Activated naive CD4-positive, alpha-beta T cell (primary cell): Measurements from ENCODE around the gene BAIAP3.
"Not testable (repeated sequence)": the region's sequence is repeated elsewhere in the genome, so short reads cannot be mapped to it uniquely, and the experiment has no call there.

Source experiments
- DNase-seq, 4 experiments: peaks; one replicate each; lab custom pipeline; 2025; lab: John Stamatoyannopoulos, UW

Gene BAIAP3

GRCh38 chr16:1316033-1316405 is 17.4 kb upstream of the BAIAP3 start:
- no peak for DNase-seq

DNA sequence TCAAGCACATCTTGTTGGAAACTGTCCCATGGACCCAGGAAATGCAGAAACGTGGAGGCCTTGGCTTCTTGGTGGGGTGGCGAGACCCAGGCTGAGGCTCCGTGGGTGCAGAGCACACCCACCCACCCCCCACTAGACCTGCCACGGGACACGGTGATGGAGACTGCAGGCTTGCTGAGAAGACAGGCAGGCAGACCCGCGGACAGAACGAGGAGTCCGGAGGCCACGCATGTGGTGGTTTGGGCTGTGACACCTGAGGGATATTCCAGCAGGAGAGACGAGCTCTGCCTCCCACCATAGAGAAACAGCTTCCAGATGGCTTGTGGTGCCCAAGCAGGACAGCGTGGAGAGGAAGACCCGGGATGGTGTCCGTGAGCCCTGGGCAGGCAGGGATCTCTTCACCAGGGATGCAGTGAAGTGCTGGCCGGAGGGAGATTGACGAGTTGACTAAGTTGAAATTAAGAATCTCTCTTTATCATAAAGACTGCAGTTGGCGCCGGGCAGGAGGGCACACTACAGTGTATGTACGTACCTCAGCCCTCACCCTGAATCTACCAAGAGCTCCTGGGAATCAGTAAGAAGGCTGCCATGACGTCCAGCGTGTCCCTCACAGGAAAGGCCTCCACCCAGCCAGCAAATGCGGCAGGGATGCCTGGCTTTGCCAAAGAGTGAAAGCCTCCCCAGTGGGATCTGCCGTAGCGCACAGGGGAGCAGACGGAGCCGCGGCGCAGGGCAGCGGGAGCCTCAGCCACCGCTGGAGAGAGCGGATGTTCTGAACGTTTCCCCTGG is 15.8 kb upstream of the BAIAP3 start:
- no peak for DNase-seq

DNA sequence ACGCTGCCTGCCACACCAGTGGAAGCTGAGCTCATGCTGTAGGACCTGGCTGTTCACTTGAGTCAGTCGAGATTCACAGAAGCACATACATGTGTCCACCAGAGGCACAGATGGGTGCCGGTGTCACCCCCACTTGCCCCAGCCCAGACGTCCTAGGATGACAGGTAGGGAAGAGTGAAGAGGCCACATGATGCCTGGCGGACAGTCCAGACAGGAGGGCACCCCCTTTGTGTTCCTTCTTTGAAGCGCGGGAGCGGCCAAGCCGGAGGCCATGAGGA is 15.2 kb upstream of the BAIAP3 start:
- DNase-seq, result no peak

- no peak for DNase-seq
Observed at GRCh38 chr16:1319041-1319440, 14.4 kb upstream of the BAIAP3 start.

DNA sequence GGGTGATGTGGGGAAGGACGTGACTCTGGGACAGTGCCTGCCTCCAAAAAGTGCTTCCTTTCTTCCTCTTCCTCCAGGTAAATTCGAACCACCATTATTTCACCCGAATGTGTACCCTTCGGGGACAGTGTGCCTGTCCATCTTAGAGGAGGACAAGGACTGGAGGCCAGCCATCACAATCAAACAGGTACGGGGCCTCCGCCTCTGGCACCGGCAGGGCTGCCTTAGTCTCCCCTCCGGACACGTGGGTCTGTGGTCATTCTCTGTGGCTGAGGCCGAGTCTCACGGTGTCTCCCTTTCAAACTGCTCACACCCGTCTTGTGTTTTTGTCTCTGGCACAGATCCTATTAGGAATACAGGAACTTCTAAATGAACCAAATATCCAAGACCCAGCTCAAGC is 13.3 kb upstream of the BAIAP3 start:
- DNase-seq, result no peak

DNA sequence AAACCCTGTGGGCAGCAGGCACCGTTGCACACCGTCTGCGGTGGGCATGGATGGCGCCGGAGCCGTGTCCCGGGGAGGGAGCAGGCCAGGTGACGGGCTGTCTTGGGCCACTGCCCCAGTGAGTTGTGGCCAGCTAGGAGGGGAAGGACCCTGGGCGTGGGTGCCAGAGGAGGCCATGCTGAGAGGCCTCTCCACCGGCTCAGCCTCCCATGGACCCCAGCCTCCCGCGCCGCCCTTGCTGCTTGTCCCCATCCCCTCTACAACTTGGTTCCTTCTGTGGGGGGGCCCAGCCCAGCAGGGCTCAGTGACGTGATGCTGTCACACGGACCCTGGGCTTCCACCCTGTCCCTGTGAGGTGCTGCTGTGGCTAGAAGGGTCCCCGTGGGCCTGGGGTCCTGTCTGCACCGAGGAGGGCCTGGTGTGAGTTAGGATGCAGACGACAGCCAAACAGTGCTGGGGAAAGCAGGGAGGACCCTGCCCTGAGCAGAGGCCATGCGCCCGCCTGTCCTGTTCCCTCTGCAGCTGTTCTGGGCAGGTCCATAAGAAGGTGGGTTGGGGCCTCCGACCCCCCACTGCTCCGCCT is 12.7 kb upstream of the BAIAP3 start:
- DNase-seq, result no peak

DNA sequence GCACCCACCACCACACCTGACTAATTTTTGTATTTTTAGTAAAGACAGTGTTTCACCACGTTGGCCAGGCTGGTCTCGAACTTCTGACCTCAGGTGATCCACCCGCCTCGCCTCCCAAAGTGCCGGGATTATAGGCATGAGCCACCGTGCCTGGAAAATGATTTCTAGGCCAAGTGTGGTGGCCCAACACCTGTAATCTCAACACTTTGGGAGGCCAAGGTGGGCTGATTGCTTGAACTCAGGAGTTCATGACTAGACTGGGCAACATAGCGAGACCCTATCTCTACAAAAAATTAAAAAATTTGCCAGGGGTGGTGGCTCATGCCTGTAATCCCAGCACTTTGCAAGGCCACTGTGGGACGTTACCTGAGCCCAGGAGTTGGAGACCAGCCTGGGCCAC is 11.0 kb upstream of the BAIAP3 start:
- DNase-seq, result no peak

- no peak for DNase-seq
Observed at GRCh38 chr16:1323296-1324239, 9.9 kb upstream of the BAIAP3 start.

DNA sequence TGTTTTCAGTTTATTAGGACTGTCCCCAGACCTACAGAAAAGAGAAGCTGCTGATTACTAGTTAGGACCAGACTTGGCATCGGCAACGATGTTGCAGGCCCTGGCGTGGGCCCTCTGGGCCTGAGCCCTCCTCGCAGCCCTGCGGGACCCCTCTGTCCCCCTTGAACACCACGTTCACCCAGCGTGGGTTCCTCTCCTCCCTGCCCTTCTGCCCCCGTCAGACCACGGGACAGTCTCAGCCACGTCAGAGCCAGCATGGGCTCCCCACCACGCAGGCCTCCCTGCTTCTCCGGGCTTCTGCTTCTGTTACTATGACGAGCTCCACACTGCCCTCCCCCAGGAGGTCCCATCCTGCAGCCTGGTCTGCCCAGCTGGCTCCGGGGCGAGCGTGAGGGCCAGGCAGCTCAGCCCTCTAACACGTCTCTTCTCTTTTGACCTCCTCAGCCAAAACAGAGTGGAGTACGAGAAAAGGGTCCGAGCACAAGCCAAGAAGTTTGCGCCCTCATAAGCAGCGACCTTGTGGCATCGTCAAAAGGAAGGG is 9.1 kb upstream of the BAIAP3 start:
- no peak for DNase-seq

GRCh38 chr16:1325261-1325660 is 8.2 kb upstream of the BAIAP3 start:
- DNase-seq, result no peak

DNA sequence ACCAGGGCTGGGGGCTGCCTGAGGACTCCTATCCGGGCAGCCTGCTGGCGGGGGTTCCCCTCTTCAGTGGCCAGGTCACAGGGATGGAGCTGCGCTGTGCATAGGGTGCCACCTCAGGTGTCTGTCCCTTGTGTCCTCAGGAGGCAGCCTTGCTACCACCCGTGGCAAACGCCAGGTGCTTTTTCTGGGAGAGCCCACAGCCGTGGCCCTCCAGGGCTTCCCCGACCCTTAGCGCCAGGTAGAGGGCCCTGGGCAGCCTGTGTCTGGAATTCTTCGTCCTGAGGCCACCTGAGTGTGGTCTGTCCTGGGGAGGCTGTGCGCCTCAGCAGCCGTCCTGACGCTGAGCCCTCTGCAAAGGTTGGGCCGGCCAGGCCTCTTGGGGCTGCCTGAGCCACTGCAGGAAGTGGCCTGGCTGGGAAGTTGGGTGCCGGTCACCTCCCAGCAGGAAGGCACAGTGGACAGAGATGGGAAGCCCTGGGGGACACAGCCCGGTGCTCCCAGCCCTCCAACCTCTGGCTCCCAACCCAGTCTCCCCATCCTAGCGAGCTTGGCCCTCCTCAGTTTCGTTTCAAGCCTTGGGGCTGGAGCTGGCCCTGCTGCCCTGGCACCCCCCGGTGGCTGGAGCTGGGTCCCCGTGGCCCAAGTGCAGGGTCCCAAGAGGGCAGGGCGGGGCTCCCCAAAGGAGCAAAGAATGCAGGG is 7.6 kb upstream of the BAIAP3 start:
- DNase-seq, result no peak

DNA sequence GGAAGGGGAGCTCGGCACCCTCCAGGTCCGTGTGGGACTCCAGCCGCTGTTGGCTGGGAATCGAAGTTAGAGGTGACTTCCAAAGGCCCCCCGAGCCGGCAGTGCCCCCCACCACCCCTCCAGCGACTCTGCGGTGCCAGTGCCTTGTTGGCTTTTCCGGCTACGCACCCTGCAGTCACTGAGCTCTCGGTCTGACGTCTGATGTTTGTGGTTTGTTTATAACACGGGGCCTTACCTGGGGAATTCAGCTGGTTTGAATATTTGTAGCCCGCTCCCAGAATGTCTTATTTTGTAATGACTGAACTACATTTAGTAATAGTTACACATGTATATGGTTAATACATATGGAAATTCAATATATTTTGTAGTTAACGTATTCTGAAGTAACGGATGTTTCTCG is 7.1 kb upstream of the BAIAP3 start:
- DNase-seq, result no peak

DNA sequence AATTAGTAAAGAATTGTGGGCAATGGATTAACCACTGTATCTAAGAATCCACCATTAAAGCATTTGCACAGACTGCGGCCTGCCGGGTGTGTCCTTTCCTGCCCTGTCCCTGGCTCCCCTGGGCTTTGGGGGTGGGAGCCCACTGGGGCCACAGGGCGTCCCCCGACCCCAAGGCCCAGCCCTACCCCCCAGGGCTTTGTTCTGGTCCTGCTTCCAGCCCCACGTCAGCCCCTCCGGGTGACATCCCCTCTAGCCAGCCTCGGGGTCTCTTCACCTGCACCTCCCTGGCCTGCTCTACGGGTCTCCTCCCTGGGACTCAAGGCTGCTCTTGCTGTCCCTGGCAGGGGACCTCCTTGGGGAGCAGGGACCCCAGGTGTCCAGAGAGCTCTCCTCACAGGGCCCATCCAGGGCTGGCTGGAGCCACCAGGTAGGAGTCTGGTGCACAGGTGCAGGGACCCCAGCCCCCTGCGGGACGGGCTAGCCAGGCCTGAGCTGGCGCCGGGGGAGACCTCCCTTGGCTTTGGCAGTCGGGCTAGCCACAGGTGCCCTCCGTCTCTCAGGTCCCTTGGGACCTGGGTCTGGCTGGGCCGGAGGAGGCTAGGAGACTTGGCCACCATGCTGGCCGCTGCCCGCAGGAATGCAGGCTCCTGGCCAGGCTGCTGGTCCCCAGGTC is 6.4 kb upstream of the BAIAP3 start:
- DNase-seq, result no peak

GRCh38 chr16:1327619-1327947 is 5.9 kb upstream of the BAIAP3 start:
- no peak for DNase-seq

GRCh38 chr16:1328136-1328535 is 5.3 kb upstream of the BAIAP3 start:
- DNase-seq, result not testable (repeated sequence)

- DNase-seq, result not testable (repeated sequence)
Observed at GRCh38 chr16:1328961-1329360, 4.5 kb upstream of the BAIAP3 start.

GRCh38 chr16:1330260-1330914 is 3.1 kb upstream of the BAIAP3 start:
- no peak for DNase-seq

GRCh38 chr16:1330931-1331711 is 2.3 kb upstream of the BAIAP3 start:
- no peak for DNase-seq

DNA sequence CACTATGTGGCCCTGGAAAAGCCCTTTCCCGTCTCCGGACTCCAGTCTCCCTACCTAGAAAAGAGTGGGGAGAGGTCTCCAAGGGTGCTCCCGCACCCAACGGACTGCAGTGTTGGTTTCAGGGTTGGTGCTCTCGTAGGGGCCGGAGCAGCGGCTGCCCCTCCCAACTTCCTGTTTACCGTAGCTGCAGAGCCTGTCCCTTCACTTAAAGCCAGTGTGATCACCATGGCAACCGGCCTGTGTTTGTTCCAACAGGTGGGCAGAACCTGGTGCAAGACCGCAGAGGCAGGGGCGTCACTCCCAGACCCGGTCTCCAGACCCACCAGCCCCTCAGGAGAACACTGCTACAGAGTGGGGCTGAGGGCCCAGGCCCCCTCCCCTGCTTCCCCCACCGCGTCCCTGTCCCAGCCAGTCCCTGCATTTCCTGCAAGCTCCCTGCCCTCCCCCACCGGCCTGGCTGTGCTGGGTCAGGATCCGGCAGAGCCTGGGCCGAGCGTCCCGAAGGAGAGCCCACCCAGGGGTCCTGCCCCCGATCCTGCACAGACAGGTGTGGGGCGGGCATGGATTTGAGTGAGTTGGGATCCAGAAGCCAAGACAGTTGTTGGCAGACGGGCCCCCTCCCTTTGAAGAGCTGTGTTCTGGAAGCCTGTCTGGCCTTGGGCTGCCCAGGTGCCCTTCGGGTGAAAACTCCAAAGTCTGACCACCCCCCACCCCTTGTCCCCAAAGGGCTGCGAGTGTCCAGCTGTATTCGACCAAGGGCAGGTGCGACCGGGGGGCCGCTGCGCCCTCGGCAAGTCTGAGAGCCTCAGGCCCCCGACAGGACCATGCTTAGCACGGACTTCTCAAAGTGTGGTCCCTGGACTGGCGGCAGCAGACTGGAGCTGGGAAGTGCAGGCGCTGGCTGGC is 1.5 kb upstream of the BAIAP3 start:
- no peak for DNase-seq
